ENCODE results near the gene EYA2. TPM values are rescaled to one million over a fixed set of nuclear protein-coding genes. Genes with fewer than 3 reads are reported as not detected.

The EYA2 gene
- polyA plus RNA-seq, 3 donors: 0.04 to 0.16 TPM; not detected in 1

DNA sequence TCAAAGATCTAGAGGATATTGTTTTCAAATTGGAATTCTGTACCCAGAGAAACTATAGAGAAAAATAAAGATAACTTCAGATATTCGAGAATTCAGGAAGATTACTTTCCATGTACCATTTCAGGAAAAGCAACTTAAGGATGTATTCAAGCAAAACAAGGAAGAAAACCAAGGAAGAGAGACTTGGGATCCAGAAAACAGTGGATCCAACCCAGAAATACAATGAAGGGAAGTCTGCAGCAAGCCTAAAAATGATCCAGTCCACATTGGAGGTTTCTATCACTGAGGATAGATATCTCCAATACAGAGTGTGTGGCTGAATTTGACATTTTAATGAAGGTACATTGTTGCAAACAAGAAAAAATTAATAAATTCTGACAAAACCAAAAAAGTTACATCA, 201.0 kb downstream of the EYA2 start:
- no peak for DNase-seq
- Histone ChIP-seq H3K9me3 (replicated peaks in 1 of 2; ENCODE audit: control insufficient read depth in 1 of 2, insufficient read depth in 1 of 2, low read length in 2 of 2) (peaks cover 0 to 11% of the 10 kb centered on the region in 2 donors), H3K4me1 (ENCODE audit: control insufficient read depth in 1 of 2, insufficient read depth in 2 of 2, low read length in 2 of 2) (no peaks in the 10 kb centered on the region), H3K79me2 (ENCODE audit: insufficient read depth, low read length) (no peaks in the 10 kb centered on the region), H2AFZ (ENCODE audit: insufficient read depth, low read depth, low read length, poor library complexity, severe bottlenecking) (no peak overlapping the region), H3K27ac (ENCODE audit: low read depth in 1 of 2, low read length in 2 of 2) (no peak overlapping the region), H3K4me3 (replicated peaks in 1 of 3; ENCODE audit: low read depth in 2 of 3, low read length in 3 of 3) (no peak overlapping the region), H3K36me3 (replicated peaks in 1 of 2; ENCODE audit: control insufficient read depth in 1 of 2, insufficient read depth in 2 of 2, low read length in 2 of 2) (no peaks in the 10 kb centered on the region), H3K9ac (ENCODE audit: insufficient read depth, low read length, poor library complexity, severe bottlenecking) (no peak overlapping the region), H4K20me1 (ENCODE audit: insufficient read depth, low read length) (no peaks in the 10 kb centered on the region), H3K4me2 (replicated peaks; ENCODE audit: extremely low read depth, low read length, poor library complexity, severe bottlenecking) (no peak overlapping the region), H3K27me3 (ENCODE audit: control insufficient read depth in 2 of 2, insufficient read depth in 2 of 2, low read length in 2 of 2) (no peaks in the 10 kb centered on the region)
- Mint-ChIP-seq H3K4me1 (no peaks in the 10 kb centered on the region), H3K27me3 (ENCODE audit: low read depth in 3 of 3) (peaks cover 12 to 15% (median 13%) of the 10 kb centered on the region in 3 donors), H3K36me3 (no peaks in the 10 kb centered on the region), H3K4me3 (no peak overlapping the region), H3K9me3 (peaks cover 2 to 22% (median 18%) of the 10 kb centered on the region in 7 donors), H3K27ac (no peak overlapping the region)
- TF ChIP-seq, protein P1, sequence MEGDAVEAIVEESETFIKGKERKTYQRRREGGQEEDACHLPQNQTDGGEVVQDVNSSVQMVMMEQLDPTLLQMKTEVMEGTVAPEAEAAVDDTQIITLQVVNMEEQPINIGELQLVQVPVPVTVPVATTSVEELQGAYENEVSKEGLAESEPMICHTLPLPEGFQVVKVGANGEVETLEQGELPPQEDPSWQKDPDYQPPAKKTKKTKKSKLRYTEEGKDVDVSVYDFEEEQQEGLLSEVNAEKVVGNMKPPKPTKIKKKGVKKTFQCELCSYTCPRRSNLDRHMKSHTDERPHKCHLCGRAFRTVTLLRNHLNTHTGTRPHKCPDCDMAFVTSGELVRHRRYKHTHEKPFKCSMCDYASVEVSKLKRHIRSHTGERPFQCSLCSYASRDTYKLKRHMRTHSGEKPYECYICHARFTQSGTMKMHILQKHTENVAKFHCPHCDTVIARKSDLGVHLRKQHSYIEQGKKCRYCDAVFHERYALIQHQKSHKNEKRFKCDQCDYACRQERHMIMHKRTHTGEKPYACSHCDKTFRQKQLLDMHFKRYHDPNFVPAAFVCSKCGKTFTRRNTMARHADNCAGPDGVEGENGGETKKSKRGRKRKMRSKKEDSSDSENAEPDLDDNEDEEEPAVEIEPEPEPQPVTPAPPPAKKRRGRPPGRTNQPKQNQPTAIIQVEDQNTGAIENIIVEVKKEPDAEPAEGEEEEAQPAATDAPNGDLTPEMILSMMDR (IDR thresholded peaks at IDR 0.05): no peak
- no CpG with 5 or more reads among the region's 1 CpG for WGBS (ENCODE audit: insufficient coverage)
- intact Hi-C loops (cut with micrococcal nuclease): no loop called here

DNA sequence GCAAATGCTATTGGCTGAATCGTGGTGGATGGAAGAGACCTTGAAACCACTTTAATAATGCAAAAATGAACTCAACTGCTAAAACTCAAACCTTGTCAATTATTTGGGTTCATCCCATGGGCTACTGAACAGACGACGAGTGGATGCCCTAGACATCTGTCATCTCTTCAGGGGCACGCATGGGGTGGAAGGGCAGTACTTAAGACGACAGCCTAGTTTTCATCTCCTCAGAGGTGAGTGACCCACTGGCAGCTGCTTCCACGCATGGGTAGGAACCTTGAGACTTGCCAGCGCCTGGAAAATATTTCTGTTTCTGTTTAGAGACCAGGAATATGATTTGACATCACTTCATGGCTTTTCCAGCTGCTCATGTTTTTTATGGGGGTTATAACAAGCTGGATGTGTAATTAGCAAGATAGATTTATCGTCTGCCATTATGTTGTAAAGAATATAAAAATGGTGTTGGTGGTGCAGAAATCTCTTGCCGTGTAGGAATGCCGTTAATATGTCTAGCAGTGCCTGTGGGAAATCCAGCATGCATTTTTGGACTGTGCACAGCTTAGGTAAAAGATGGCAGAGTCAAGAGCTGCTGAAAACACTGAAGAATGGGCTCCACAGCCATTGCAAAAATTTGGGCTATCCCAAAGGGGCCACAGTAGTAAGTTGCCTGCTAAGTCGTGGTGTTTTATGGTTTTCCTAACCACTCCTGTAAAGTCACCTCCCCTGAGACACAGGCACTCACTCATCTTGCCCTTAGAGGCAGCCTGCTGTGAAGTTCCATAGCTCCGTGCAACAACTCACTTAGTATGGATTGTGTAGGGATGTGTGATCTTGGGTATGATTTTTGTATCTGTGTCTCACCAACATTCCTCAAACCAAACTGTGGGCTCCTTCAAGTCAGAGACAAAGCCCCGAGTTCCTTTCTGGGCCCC, 203.3 kb downstream of the EYA2 start:
- no peaks in the 10 kb centered on the region for H3K79me2 ChIP-seq (ENCODE audit: insufficient read depth, low read length)
- no peaks in the 10 kb centered on the region for H3K4me1 Mint-ChIP-seq
- H3K9ac ChIP-seq (ENCODE audit: insufficient read depth, low read length, poor library complexity, severe bottlenecking): no peak overlapping the region
- no peak overlapping the region for H3K27ac ChIP-seq (ENCODE audit: low read depth in 1 of 2, low read length in 2 of 2)
- no peaks in the 10 kb centered on the region for H4K20me1 ChIP-seq (ENCODE audit: insufficient read depth, low read length)
- intact Hi-C loops (cut with micrococcal nuclease): no loop called here
- peaks cover 5 to 26% (median 12%) of the 10 kb centered on the region in 3 donors for H3K27me3 Mint-ChIP-seq (ENCODE audit: low read depth in 3 of 3)
- H3K4me2 ChIP-seq (replicated peaks; ENCODE audit: extremely low read depth, low read length, poor library complexity, severe bottlenecking): no peak overlapping the region
- H3K9me3 Mint-ChIP-seq: peaks cover 13 to 38% (median 27%) of the 10 kb centered on the region in 7 donors
- H2AFZ ChIP-seq (ENCODE audit: insufficient read depth, low read depth, low read length, poor library complexity, severe bottlenecking): no peak overlapping the region
- H3K36me3 ChIP-seq (replicated peaks in 1 of 2; ENCODE audit: control insufficient read depth in 1 of 2, insufficient read depth in 2 of 2, low read length in 2 of 2): no peaks in the 10 kb centered on the region
- TF ChIP-seq, protein P1 (IDR thresholded peaks at IDR 0.05): no peak
- peaks cover 14 to 28% of the 10 kb centered on the region in 2 donors for H3K9me3 ChIP-seq (replicated peaks in 1 of 2; ENCODE audit: control insufficient read depth in 1 of 2, insufficient read depth in 1 of 2, low read length in 2 of 2)
- no peak overlapping the region for H3K27ac Mint-ChIP-seq
- no peak for DNase-seq
- 91% methylated on average over 9 of the region's 13 CpGs for WGBS (ENCODE audit: insufficient coverage)
- H3K4me3 Mint-ChIP-seq: no peak overlapping the region
- no peak overlapping the region for H3K4me3 ChIP-seq (replicated peaks in 1 of 3; ENCODE audit: low read depth in 2 of 3, low read length in 3 of 3)
- no peaks in the 10 kb centered on the region for H3K36me3 Mint-ChIP-seq
- no peaks in the 10 kb centered on the region for H3K27me3 ChIP-seq (ENCODE audit: control insufficient read depth in 2 of 2, insufficient read depth in 2 of 2, low read length in 2 of 2)
- no peaks in the 10 kb centered on the region for H3K4me1 ChIP-seq (ENCODE audit: control insufficient read depth in 1 of 2, insufficient read depth in 2 of 2, low read length in 2 of 2)

Data from CD14-positive monocyte (primary cell).